CD4-positive, alpha-beta T cell treated with Interleukin-4 for 4 hours (primary cell): ENCODE results near the gene ATXN1.
"Not testable (repeated sequence)": the region's sequence is repeated elsewhere in the genome, so short reads cannot be mapped to it uniquely, and the experiment has no call there.

Source experiments
- DNase-seq: peaks from one replicate; pipeline ENCODE4 v3.0.0-alpha.2; 2020

ATXN1 gene

DNA sequence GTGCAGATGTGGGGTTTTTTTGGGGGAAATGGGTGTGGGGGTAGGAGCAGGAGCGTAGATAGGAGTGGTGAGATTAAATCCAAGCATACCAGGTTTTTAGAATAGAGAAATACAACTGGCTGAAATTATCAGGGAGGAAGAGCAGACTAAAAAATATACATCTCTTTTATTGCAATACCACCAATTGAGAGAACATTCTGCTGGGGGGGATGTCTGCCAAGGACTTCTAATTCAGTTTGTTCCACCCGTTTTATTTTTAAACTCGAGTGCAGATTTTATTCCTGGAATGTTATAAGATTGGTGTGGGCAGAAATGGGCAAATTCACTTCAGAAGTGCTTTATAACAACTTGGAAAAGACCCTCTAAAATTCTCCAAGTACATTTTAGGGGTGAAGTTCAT, 330.2 kb downstream of the ATXN1 start:
- DNase-seq = no peak

DNA sequence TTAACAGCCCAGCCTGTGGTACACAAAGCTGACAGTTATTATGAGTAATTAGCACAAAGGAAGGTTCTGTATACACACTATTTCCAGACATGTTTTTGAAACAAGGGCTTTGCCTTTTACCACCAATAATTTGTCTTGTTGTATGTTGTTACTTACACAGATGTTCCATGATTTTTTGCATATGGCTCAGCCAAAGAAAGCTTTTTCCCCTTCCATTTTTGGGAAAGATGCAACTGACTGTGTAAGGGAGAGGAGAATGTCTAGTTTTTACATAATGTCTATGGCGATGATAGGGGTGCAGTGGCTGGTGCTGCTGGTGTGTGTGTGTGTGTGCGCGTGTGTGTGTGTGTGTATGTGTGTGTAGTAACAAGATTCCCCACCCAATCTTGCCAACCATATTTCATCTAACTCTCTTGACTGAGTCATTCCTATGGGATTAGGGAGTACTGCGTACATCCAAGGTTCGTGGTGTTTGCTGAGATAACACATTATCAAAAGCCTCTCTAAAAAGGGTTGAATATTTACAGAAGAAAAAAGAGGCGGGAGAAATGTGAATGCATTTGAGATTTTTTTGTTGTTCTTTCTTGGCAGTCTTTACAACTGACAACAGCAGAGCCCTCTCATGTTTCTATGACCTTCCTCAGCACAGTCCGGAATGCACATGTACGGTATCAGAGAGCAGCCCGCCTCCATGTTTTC, 330.7 kb downstream of the ATXN1 start:
- no peak for DNase-seq

DNA sequence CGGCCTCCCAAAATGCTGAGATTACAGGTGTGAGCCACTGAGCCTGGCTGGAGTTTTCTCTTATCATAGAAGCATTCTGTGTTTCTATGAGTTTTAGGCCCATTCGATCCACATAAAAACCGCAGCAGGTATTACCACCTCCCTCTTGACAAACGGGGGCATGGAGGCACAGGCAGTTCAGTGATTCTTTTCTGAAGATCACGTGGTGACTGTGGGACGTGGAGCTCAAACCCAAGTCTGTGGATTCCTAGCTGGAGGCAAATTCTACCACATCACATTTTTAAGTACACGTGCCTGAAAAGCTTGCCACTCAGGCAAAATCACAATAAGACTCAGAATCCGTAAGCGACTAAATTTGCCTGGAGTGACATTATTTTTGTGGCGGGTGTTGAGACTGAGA, 331.6 kb downstream of the ATXN1 start:
- DNase-seq = no peak

DNA sequence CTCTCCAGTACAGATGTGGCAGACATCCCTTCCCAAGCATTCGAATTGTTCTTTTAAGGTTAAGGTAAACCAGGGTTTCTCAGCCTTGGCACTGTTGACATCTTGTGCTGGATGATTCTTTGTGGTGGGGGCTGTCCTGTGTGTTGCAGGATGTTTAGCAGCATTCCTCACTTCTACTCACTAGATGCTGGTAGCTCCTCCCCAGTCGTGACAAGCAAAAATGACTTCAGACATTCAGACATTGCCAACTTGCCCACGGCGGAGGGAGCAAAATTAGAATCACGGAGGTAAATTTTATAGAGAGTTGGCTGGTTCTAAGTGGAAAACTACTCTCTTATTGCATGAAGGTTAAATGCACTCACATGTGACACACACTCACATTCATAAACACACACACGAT, 334.1 kb downstream of the ATXN1 start:
- no peak for DNase-seq

DNA sequence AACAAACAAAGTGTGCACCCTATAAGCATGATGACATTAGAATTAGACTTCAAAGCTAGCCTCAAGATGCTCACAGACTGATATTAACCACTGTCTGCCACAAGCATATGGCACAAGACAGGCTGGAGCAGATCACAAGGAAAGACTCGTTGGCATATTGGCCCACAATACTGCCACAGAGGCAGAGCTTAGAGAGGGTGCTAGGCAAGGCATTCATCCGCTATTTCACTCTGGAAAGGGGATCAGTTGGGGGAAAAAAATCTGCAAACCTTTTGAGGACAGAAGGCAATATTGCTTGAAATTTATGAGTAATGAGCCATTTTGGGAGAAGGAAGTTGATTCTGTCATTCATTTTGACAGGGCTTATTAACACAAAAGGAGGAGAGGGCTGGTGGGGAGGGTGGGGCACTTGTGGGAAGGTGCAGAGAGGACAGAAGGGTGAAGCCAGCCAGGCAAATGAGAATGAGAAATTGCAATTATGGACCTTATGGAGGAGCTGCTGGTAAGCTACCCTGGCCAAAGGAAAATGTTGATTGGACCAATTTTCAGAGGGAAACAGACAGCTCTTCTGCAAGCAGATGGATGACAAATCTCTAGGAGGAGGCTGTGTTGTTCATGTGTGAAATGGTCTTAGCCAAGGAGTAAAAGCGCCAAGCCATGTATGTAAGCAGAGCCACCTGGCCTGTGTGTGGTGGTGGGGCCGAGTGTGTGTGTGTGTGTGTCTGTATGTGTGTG, 335.2 kb downstream of the ATXN1 start:
- no peak for DNase-seq

DNA sequence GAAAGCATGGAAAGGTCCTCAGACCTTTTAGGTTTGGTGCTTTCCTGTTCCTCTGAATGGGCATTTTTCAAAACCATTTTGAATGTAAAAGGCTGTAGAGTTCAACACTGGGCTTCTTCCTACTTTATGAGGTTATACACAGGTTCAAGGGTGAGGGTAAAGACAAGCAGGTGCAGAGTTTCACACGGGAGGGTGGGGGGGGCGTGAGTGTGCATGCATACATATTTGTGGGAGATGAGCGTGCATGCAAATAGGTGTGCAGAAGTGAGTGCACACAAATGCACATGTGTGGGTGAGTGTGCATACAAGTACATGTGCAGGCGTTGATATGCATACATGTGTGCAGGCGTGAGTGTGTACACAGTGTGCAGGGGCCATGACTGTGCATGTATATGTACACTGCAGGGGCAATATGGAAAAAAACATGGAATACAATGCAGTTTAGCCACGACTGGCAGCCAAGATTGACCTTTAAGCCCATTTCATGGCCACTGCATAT, 339.7 kb downstream of the ATXN1 start:
- DNase-seq = no peak

DNA sequence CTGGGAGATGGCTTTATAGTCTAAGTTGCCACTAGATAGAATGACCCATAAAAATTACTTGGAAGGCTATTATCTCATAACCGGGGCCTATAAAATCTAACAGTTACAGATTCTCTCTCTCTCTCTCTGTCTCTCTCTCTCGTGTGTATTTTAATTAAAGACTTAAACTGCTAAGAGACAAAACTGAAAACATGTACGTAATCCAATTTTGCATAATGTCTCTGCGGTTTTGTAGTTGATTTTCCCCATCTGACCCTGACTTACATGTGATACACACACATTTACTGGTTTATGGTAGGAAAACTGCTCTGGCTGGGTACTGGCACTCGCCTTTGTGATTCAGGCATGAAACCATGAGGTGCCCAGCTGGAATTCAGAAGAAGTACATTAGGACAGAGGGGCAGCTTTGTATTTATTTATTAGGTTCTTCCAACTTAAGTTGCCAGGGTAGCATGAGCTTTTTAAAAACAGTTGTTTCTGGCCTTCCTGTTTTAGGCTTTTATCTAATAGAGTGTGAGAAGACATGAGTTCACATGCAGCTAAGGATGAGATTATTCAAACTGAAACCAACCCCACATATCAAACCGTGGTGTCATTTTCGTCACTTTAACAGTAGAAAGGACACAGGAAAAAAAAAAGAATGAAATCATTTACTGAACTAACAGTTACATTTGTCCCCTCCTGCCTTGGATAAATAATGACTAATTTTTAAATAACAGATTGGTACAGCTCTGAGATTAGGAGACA, 340.4 kb downstream of the ATXN1 start:
- peak; percentile 91 for DNase-seq

DNA sequence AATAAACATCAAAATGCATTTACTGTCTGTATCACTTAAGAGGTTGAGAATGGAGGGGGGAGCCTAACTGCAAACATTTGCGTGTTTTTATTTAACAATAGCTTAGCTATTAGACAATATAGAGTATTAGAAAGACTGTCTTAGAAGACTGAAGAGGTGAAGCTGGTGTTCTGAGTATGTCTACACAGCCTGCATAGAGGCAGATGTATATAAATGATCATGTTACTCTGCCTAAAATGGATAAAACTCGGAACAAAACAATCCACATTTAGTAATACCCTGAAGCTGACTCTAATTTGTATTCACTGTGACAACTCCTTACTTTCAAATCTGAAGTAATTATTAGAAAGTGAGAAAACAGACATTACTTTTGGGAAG, 340.9 kb downstream of the ATXN1 start:
- no peak for DNase-seq

DNA sequence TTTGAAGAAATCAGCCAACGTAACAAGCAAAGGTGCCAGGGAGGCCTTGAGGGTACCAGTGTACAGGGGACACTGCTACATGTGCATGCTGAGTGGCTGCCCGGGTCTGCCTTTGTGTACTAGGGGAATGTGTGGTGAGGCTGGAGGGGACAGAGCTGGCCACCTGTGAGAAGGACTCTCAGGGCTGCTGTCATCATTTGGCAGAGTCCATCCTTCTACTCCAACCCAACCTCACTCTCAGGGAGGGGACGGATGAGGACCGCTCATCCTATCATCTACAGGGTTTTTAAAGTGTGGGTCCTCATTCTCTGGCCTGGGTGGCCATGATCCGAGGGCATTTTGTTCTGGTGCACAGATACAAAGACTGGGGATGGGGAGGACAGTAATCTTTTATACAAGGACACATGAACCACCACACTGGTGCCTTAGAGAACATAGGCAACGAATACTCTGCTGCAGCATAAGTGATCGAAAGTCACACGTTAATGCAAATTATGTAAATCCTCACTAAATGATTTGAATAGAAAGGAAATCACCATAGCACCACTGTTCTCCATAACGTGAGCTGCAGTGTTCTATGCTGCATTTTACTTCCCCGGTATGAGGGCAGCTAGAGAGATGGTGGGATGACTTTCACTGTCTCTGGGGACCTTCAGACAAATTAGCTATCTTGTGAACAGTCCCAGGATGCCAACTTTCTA, 341.5 kb downstream of the ATXN1 start:
- DNase-seq = no peak

DNA sequence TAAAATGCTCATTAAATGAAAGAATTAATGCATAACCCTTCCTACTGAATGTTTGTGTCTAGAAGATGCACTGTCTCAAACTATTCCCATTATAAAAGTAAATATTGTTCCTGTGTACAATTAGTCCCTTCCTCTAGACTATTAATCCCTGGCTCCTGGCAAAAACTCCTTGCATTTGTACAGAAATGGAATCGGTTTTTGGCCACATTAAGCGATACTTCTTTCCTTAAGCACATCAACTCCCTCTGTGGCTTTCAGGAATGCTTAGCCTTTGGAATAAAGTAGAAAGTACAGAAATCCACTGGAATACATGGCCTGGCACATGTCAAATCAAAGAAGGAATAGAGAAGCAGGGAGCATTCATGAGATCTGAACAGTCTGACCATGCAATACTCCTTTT, 343.1 kb downstream of the ATXN1 start:
- DNase-seq = no peak

DNA sequence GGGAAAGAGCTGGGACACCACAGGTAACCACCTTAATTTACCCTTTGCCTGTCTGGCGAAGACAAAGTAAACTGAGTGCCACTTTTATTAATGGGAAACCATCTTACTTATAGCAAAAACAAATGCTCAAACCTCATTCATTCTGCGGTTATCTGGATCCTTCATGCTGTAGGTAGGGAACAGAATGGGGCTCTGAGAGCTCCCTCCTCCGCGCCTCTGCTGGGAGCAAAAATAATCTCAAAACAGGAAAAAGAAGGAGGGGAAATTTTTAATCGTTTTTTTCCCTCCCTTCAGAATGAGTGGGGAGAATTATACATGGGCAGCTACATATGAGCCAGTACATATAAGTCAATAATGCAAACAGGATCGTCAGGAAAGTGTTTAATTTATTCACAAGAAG, 345.6 kb downstream of the ATXN1 start:
- DNase-seq = no peak

DNA sequence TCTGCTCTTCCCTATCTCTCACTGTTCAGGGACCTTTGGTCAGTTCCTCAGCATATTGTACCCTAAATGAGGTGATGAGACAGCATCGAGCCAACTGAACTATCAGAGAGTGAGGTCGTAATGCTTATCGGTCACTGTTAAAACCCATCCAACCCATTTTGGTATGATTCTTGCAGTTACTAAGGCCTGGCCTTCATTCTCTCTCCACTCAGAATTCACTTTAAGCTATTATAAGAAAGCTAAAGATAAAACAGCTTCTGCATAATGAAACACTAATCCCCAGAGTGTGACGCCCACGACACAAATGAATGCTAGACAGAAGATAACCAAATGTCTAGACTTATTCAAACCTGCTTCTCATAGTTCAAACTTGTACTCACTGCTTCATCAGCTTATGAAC, 347.1 kb downstream of the ATXN1 start:
- DNase-seq = peak; percentile 57

DNA sequence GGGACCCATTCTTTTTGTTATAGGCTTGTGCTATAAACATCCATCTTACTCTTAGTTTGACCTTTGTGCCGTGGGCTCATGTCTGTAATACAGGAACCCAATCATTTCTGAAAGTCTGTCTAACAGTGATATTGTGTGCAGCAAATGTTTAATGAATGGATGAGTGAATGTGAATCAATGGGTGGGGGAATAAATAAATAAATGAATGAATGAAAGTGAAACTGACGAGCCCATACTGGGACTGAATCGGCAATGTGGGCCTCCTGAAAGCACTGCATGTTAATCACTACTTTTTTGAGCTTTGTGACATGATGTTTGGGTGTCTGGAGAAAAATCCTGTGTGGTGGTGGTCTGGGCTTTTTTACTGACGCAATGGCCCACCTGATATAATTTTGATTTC, 347.9 kb downstream of the ATXN1 start:
- peak; percentile 67 for DNase-seq

DNA sequence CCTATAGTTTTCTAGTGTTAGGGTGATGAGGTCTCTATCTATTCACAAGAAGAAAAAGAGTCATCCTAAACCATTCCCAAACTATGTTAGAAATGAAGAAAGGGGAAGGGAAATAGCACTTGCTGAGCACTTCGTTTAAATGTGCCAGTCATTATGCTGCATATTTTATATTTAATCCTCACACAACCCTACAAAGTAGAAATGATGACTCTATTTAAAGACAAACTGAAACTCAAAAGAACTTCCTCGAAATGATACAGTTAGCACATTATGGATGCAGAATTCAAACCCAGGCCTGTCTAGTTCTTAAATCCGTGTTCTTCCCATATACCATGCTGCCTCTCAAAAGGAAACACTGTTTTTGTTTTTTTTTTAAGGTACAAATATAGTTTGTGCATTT, 348.3 kb downstream of the ATXN1 start:
- no peak for DNase-seq

DNA sequence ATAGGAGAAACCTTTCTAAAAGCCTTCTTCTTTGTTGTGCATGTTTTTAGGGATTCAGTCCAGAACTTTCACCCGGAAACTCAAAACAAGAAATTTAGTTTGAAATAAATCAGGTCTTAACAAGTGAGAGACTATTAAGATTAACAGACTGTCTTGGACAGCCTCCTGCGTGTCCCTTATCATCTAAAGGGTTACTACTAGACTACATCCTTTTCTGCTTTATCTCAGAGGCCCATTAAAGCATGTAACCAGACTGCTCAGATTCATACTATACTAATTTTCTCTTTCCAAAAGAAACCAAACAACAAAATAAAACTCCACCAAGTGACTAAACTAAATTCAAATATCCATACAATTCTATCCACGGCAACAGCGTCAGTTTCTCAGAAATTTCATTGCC, 349.1 kb downstream of the ATXN1 start:
- no peak for DNase-seq

DNA sequence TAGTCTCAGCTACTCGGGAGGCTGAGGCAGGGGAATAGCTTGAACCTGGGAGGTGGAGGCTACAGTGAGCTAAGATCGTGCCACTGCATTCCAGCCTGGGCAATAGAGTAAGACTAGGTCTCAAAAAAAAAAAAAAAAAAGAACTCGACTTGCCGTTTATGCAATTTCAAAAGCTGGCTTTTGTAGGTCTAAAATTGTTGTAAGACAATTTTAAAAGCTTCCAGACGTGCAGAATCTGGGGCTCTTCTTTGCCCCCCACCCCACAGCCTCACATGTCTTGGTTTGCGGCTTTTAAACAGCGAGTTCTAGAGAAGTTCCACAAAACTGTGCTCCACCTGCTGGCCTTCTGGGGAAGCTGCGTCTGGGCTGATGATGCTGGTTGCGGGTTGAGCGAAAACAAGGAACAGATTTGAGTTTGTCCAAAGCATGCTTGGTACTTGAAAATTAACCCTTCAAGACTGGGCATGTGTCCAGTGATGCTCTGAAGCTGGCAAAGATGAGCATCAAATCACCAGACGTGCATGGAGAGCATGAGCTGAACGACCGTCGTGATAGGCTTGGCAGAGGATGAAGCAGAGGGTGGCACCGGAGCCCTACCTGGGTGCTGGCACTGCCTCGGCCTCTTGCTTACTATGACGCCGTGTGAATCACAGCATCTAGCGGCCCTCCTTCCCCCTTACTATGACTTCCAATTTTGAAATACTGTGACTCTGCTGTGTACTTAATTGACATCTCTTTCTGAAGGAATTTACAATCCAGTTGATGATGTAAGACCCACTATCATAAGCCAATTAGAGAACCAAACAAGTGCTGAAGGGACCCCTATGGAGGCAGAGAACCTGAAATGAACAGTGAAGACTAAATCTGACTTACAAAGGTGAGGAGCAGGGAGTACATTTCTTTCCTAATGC, 351.5 kb downstream of the ATXN1 start:
- peak; percentile 53 for DNase-seq

DNA sequence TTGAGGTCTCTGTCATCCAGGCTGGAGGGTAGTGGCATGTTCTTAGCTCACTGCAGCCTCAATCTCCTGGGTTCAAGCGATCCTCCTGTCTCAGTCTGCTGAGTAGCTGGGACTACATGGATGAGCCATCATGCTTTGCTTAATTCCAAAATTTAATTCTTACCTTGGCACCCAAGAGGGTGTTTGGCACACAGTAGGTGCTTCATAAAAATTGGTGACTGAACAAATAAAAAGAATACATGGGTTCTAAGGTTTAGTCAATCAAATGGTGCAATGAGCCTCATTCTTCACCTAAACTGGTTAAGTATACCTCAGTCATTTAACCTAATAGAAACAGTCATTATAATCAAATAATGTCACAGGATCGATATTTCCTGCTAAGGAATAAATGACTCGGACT, 352.5 kb downstream of the ATXN1 start:
- no peak for DNase-seq

DNA sequence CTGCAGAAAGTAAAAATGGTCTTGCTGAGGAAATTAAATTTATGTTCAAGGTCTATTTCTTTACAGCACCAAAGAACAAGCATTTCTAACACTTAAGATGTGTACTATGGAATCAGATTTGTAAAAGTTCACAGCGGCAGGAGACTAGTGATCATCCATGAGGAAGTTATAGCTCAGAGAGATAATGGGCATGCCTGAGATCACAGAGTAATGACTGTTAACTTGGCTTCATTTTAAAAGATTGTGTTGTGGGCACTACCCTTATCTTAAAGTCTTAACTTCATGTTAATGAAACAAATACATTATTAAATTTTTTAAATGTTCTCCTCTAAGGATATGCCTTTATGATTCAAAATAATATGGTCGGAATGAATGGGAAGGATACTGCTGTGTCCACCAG, 354.3 kb downstream of the ATXN1 start:
- no peak for DNase-seq

DNA sequence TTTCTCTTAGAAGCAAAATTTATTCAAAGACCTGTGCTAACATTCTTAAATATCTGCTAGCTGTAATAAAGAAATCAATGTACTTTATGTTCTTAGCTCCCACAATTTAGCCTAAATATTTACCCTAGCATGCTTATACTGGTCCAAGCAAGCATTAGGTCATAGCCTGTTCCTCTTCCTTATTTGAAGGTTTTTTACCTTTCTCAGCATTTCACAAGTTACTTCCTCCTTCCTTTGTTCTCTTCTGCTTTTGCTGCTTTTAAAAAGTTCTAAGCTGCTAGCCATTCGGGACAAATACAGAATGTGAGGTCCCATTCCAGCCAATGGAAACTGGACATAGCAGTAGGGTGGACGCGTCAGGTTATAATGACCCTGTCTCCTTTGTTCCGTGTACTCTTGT, 354.7 kb downstream of the ATXN1 start:
- not testable (repeated sequence) for DNase-seq

DNA sequence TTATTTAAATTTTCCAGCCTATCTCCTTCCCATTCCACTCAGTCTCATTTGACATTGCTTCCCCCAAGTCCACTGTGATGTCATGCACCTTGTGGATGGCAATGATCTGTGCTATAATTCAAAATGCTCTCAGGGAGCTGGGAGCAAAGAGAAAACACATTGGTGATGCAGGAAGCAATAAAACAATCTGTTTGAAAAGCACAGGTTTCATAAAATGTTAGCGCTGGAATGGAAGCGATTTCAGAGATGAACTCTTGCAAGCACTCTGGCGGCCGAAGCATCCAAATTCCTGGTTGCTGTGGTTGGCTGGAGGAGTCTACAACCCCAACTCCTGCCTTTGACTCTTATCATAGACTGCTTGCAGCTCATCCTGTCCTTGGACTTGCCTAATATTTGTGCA, 355.9 kb downstream of the ATXN1 start:
- DNase-seq = no peak

DNA sequence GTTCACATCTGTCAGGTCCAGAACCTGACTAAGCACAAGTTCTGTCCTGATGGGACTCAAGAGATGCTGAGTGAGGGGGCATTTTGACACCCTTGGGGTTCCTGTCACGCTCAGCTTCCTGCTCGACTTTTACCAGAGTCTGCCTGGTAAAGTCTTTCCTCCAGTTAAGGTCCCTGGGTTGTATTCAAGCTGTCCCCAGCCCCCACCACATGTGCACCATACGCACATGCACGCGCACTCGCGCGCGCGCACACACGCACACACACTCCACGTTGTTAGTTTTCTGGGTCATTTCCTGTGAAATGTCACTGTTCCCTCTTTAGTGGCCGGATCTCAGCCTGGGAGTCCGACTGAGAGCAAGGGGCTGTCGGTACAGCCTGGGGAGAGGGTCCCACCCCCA, 356.8 kb downstream of the ATXN1 start:
- DNase-seq = no peak

DNA sequence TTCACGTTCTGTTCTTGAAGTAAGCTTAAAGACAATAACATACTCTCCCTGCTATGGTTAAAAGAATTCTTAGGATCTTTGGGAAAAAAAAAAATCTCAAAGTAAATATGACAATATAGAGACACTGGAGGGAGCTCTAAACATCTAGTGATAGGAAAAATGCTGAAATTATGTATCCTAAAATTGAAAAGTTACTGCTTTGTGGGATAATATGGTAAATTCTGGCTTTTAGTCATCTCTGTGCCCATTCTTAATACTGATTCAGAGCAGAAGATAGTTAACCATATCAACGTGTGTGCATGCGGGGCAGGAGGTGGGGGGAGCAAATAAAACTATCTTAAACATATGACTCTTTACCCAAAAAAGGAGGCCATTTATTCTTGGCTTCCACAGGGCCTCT, 357.4 kb downstream of the ATXN1 start:
- no peak for DNase-seq
